Body of pancreas (tissue), 4 donors: ENCODE measurements around the gene METTL23. TPM values are rescaled to one million over a fixed set of nuclear protein-coding genes. Genes with fewer than 3 reads are reported as not detected.
A peak's percentile ranks its signal among the peaks of the same experiment; 100 is the strongest.
"Not testable (repeated sequence)": the region's sequence is repeated elsewhere in the genome, so short reads cannot be mapped to it uniquely, and the experiment has no call there.

Experiments used
- ATAC-seq: fragments of 150-250 bp; one replicate; pipeline ENCODE4 v1.9.1; 2016
- DNase-seq, 4 donors: peaks; one replicate each; pipeline ENCODE4 v3.0.0-alpha.2; 2019
- H3K27ac ChIP-seq, 4 donors: fragments of 200-600 bp; sonication (generic); 1 replicate in 3 of 4; 2 replicates in 1 of 4; pipeline versions ENCODE4 v1.5.1 to v1.6.1; 2016 to 2019; ENCODE audit warnings: mild to moderate bottlenecking in 1 of 4, mixed read lengths in 1 of 4, moderate library complexity in 1 of 4
- H3K27me3 ChIP-seq, 2 donors: fragments of 200-600 bp; sonication (generic); one replicate each; pipeline ENCODE4 v1.6.0; 2016; ENCODE audit warnings: mild to moderate bottlenecking in 1 of 2
- H3K36me3 ChIP-seq, 2 donors: fragments of 200-600 bp; sonication (generic); replicated peaks in 1 of 2; 2 replicates each; pipeline ENCODE4 v1.5.1; 2016; ENCODE audit warnings: low read depth in 2 of 2; ENCODE audit not compliant: insufficient read depth in 1 of 2
- H3K4me1 ChIP-seq: fragments of 200-600 bp; sonication (generic); one replicate; pipeline ENCODE4 v1.6.0; 2016
- H3K4me3 ChIP-seq, 2 donors: fragments of 200-600 bp; sonication (generic); 1 replicate in 1 of 2; 2 replicates in 1 of 2; pipeline ENCODE4 v1.5.1; 2016 to 2019
- H3K9me3 ChIP-seq, 3 donors: fragments of 200-600 bp; sonication (generic); 1 replicate in 2 of 3; 2 replicates in 1 of 3; pipeline ENCODE4 v1.5.1; 2016
- POLR2A ChIP-seq, 3 donors: fragments of 450-650 bp; IDR thresholded peaks; one replicate each; pipeline ENCODE4 v1.6.1; 2016; ENCODE audit warnings: antibody characterized with exemption in 3 of 3, mild to moderate bottlenecking in 2 of 3
- WGBS, 2 donors: methylation state at CpG; one replicate each; pipeline ENCODE4 v1.1.5; 2017; 5-methylcytosine and 5-hydroxymethylcytosine counted together
- intact Hi-C: fragments of 100-400 bp; cut with DNase I; formaldehyde crosslinking; loops from one replicate; pipeline ENCODE4 v1.15.1; 2023
- total RNA-seq, 2 donors: library from RNA; depleted of rRNA; stranded (reverse); fragments of >200 nt; gene quantifications; one replicate each; pipeline ENCODE4 v1.1.0, GENCODE V29; 2016
- TF ChIP-seq, protein P1 (sequence below), 7 experiments: fragments of 450-650 bp in 4 of 7; fragments of 200-600 bp in 3 of 7; sonication (generic) in 3 of 7; IDR thresholded peaks; one replicate each; pipeline ENCODE4 v1.5.1; 2016 to 2019; ENCODE audit warnings: antibody characterized with exemption in 7 of 7

METTL23 gene
- total RNA-seq, 2 donors from 2014 or later: 25.9 to 44.2 TPM

- 0 to 1% methylated on average over 17 to 57 of the region's 60 CpGs for WGBS, 2 donors
- TF ChIP-seq, protein P1, sequence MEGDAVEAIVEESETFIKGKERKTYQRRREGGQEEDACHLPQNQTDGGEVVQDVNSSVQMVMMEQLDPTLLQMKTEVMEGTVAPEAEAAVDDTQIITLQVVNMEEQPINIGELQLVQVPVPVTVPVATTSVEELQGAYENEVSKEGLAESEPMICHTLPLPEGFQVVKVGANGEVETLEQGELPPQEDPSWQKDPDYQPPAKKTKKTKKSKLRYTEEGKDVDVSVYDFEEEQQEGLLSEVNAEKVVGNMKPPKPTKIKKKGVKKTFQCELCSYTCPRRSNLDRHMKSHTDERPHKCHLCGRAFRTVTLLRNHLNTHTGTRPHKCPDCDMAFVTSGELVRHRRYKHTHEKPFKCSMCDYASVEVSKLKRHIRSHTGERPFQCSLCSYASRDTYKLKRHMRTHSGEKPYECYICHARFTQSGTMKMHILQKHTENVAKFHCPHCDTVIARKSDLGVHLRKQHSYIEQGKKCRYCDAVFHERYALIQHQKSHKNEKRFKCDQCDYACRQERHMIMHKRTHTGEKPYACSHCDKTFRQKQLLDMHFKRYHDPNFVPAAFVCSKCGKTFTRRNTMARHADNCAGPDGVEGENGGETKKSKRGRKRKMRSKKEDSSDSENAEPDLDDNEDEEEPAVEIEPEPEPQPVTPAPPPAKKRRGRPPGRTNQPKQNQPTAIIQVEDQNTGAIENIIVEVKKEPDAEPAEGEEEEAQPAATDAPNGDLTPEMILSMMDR (IDR thresholded peaks at IDR 0.05): no peak
- peak; percentile 100 for TF ChIP-seq POLR2A (IDR thresholded peaks at IDR 0.05)
- intact Hi-C loops: no loop called here
- DNase-seq (peak; percentile 98 to 99 (median 98)), ATAC-seq (peak; percentile 90)
- H3K27me3 ChIP-seq: no peaks in the 10 kb centered on the region
- H3K9me3 ChIP-seq: no peaks in the 10 kb centered on the region
- peak within 1 kb of the TSS; percentile 98 to 100 (median 99) for H3K27ac ChIP-seq
- peak within 1 kb of the TSS; percentile 67 to 85 for H3K4me3 ChIP-seq
- peaks cover 54% of the 10 kb centered on the region for H3K4me1 ChIP-seq
- H3K36me3 ChIP-seq: peaks cover 0 to 15% of the 10 kb centered on the region in 2 donors
Observed at GRCh38 chr17:76737082-76737675, 10.5 kb downstream of the METTL23 start, which contains the start of gene SRSF2. TSS of gene SRSF2 (minus strand) at chr17:76737331. CDS start at chr17:76737160, 171 bp downstream.

DNA sequence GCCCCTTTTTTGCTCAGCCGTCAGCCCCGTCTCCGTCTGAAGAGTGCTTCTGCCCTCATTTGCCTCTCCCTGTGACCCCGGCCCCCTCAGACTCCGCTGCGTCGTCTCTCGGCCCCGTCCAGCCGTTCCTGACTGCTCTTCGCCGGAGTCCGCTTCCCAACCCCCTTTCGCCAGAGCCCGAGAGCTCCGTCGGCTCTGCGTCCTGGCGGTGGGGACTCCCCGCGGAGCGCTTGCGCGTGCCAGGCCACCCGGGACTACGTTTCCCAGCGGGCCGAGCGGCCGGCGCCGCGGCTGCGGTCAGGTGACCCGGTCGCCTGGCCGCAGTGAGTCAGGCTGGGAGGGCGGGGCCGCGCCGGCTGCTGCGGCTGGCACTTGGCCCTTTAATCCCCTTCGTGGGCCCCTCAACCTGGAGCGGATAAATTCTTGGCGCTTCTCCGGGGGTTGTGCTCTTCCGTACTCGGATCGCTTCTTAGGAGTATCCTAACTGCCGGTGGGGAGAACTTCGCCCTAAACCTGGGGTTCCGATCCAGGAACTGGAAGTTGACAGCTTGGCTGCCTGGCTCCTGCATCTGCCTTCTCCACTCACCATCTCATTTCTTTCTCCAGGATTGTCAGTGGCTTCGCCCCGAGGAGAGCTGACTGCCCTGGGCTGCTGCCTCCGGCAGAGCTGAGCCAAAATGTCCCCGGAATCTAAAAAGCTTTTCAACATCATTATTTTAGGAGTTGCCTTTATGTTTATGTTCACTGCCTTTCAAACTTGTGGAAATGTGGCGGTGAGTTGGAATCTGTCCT is 11.2 kb downstream of the METTL23 start, which contains the start of gene MFSD11:
MFSD11 (plus strand) TSS at position 444 of the 792 bp plus-strand sequence; CDS start at position 678, 234 bp downstream.
- ATAC-seq: peak; percentile 79
- intact Hi-C loops: no loop called here
- TF ChIP-seq POLR2A (IDR thresholded peaks at IDR 0.05): peak in 1 of 3 donors; percentile 11
- TF ChIP-seq, protein P1 (IDR thresholded peaks at IDR 0.05): peak in 2 of 7 experiments; percentile 11 to 16

GRCh38 chr17:76738468-76738850 is 11.8 kb downstream of the METTL23 start:
- Histone ChIP-seq H3K36me3 (peaks cover 0 to 10% of the 10 kb centered on the region in 2 donors), H3K9me3 (no peaks in the 10 kb centered on the region), H3K27me3 (no peaks in the 10 kb centered on the region), H3K4me1 (peaks cover 41% of the 10 kb centered on the region), H3K27ac (peak overlapping the region; percentile 98 to 100 (median 99)), H3K4me3 (peak overlapping the region in 1 of 2 donors; percentile 69)
- WGBS, 2 donors: 1 to 2% methylated on average over 7 of the region's 7 CpGs
- no peak for TF ChIP-seq POLR2A (IDR thresholded peaks at IDR 0.05)
- TF ChIP-seq, protein P1 (IDR thresholded peaks at IDR 0.05): no peak
- ATAC-seq (no peak), DNase-seq (no peak)
- intact Hi-C loops: no loop called here

More for the DNA sequence above, 11.2 kb downstream of the METTL23 start, which contains the start of gene MFSD11:
- H3K36me3 ChIP-seq: peaks cover 0 to 14% of the 10 kb centered on the region in 2 donors
- peak within 1 kb of the TSS; percentile 98 to 100 (median 99) for H3K27ac ChIP-seq
- H3K9me3 ChIP-seq: no peaks in the 10 kb centered on the region
- H3K4me1 ChIP-seq: peaks cover 47% of the 10 kb centered on the region
- DNase-seq: peak; percentile 90 to 92 (median 92)
- H3K4me3 ChIP-seq: peak within 1 kb of the TSS; percentile 67 to 85
- no peaks in the 10 kb centered on the region for H3K27me3 ChIP-seq
- 0% methylated on average over 21 to 56 of the region's 57 CpGs for WGBS, 2 donors

DNA sequence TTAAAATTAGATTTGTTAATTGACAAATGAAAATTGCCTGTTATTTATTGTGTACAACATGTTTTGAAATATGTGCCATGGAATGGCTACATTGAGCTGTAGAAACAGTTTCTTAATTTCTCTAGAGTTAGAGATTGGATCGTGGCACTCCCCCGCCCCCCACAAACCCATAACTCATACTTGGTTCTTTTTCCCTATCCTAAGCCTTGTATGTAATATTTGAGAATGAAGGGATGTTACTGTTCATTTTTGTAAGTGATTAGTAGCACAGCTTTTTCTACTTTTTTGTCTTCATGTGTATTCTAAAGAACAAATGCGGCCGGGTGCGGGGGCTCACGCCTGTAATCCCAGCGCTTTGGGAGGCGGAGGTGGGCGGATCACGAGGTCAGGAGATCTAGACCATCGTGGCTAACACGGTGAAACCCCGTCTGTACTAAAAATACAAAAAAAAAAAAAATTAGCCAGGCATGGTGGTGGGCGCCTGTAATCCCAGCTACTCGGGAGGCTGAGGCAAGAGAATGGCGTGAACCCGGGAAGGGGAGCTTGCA is 13.0 kb downstream of the METTL23 start:
- intact Hi-C loops, H3K36me3 ChIP-seq, DNase-seq, ATAC-seq, H3K9me3 ChIP-seq, H3K4me3 ChIP-seq, H3K27me3 ChIP-seq, H3K27ac ChIP-seq: not testable (repeated sequence)
- 92 to 94% methylated on average over 17 of the region's 17 CpGs for WGBS, 2 donors
- peaks cover 29% of the 10 kb centered on the region for H3K4me1 ChIP-seq
